Lower leg skin (tissue), 4 donors: ENCODE measurements around the gene ZNHIT6. TPM values are rescaled to one million over a fixed set of nuclear protein-coding genes. Genes with fewer than 3 reads are reported as not detected.
A peak's percentile ranks its signal among the peaks of the same experiment; 100 is the strongest.

Experiments
- DNase-seq, 2 donors: peaks; one replicate each; pipeline ENCODE4 v3.0.0-alpha.2; 2019; ENCODE audit warnings: low spot score in 2 of 2
- H3K4me3 ChIP-seq: fragments of 200-600 bp; sonication (generic); 2 replicates; pipeline ENCODE4 v1.5.1; 2017; ENCODE audit warnings: mild to moderate bottlenecking, low read depth; ENCODE audit not compliant: poor library complexity, severe bottlenecking
- CTCF ChIP-seq, 3 donors: fragments of 450-650 bp; IDR thresholded peaks; one replicate each; pipeline ENCODE4 v1.5.1; 2016; ENCODE audit warnings: antibody characterized with exemption in 3 of 3, mild to moderate bottlenecking in 3 of 3, moderate library complexity in 2 of 3
- POLR2A ChIP-seq, 2 donors: fragments of 450-650 bp; IDR thresholded peaks; one replicate each; pipeline ENCODE4 v1.6.1; 2016 to 2017; ENCODE audit warnings: antibody characterized with exemption in 2 of 2, mild to moderate bottlenecking in 1 of 2, moderate library complexity in 1 of 2
- WGBS, 2 donors: methylation state at CpG; one replicate each; pipeline ENCODE4 v1.1.5; 2018; 5-methylcytosine and 5-hydroxymethylcytosine counted together
- intact Hi-C: fragments of 100-400 bp; cut with DNase I; formaldehyde crosslinking; loops from one replicate; pipeline ENCODE4 v1.15.0; 2023; ENCODE audit warnings: low total_unique reads
- total RNA-seq, 4 donors: library from RNA; depleted of rRNA; stranded (reverse); fragments of >200 nt; gene quantifications; one replicate each; pipeline ENCODE4 v1.1.0, GENCODE V29; 2016

ZNHIT6 gene
- 10 to 100 TPM in 2 of 4 donors, 1 to 10 TPM in 2; 8.9 to 11.7 (median 10.5) TPM for total RNA-seq

- DNase-seq = peak; percentile 90 to 98
- peak within 1 kb of the TSS; percentile 98 for H3K4me3 ChIP-seq
- TF ChIP-seq POLR2A (IDR thresholded peaks at IDR 0.05) (no peak), CTCF (IDR thresholded peaks at IDR 0.05) (no peak)
- intact Hi-C loops = no loop called here
- 1% methylated on average over 35 of the region's 35 CpGs for WGBS, 2 donors
These were observed at the start of gene ZNHIT6 for GRCh38 chr1:85707990-85708828. TSS of gene ZNHIT6 (minus strand) at chr1:85708433. CDS start at chr1:85708284, 149 bp downstream.

- no peak for DNase-seq
- intact Hi-C loops = no loop called here
- 88 to 90% methylated on average over 5 of the region's 5 CpGs for WGBS, 2 donors
- no peak for TF ChIP-seq POLR2A (IDR thresholded peaks at IDR 0.05)
- TF ChIP-seq CTCF (IDR thresholded peaks at IDR 0.05) = no peak
- no peak overlapping the region for H3K4me3 ChIP-seq
These were observed 48.6 kb upstream of the ZNHIT6 start for GRCh38 chr1:85756864-85757263.

GRCh38 chr1:85748120-85748519, 39.9 kb upstream of the ZNHIT6 start:
- no peak overlapping the region for H3K4me3 ChIP-seq
- DNase-seq = no peak
- WGBS, 2 donors = 0 to 75% methylated on average over 1 of the region's 1 CpG
- intact Hi-C loops = no loop called here
- TF ChIP-seq POLR2A (IDR thresholded peaks at IDR 0.05) (no peak), CTCF (IDR thresholded peaks at IDR 0.05) (no peak)

GRCh38 chr1:85746777-85747176, 38.5 kb upstream of the ZNHIT6 start:
- TF ChIP-seq POLR2A (IDR thresholded peaks at IDR 0.05) = no peak
- TF ChIP-seq CTCF (IDR thresholded peaks at IDR 0.05) = no peak
- no peak overlapping the region for H3K4me3 ChIP-seq
- WGBS, 2 donors = 87 to 97% methylated on average over 3 of the region's 3 CpGs
- intact Hi-C loops = no loop called here
- no peak for DNase-seq

GRCh38 chr1:85743814-85744213, 35.6 kb upstream of the ZNHIT6 start:
- 84 to 86% methylated on average over 3 of the region's 3 CpGs for WGBS, 2 donors
- no peak overlapping the region for H3K4me3 ChIP-seq
- intact Hi-C loops = no loop called here
- DNase-seq = no peak
- TF ChIP-seq POLR2A (IDR thresholded peaks at IDR 0.05) (no peak), CTCF (IDR thresholded peaks at IDR 0.05) (no peak)
